ENCODE data around the gene PRADC1. TPM values are rescaled to one million over a fixed set of nuclear protein-coding genes. Genes with fewer than 3 reads are reported as not detected.

PRADC1 gene
- total and polyA plus RNA-seq, 2 donors (not counting 3 experiments of a cell fraction or from before 2014, with no cell fraction given): 19.6 to 32.7 TPM

GRCh38 chr2:73267008-73267407 is 34.0 kb upstream of the PRADC1 start:
- DNase-seq (ENCODE audit: low read depth, low spot score) (no peak), FAIRE-seq (no peak)
- Histone ChIP-seq H3K9ac (replicated peaks; ENCODE audit: extremely low read depth, insufficient read depth, low read length) (no peak overlapping the region), H3K4me2 (ENCODE audit: insufficient read depth, low read length) (no peak overlapping the region), H3K9me1 (replicated peaks; ENCODE audit: control insufficient read depth, extremely low read depth, insufficient read depth, low read length) (no peaks in the 10 kb centered on the region), H3K27ac (ENCODE audit: insufficient read depth, low read depth, low read length) (no peak overlapping the region), H3K9me3 (replicated peaks; ENCODE audit: control insufficient read depth, insufficient read depth, low read length) (no peaks in the 10 kb centered on the region), H3K4me3 (replicated peaks in 1 of 3; ENCODE audit: insufficient read depth in 1 of 3, low read depth in 1 of 3, low read length in 3 of 3) (no peak overlapping the region), H3K4me1 (ENCODE audit: control insufficient read depth, extremely low read depth, insufficient read depth, low read length) (no peaks in the 10 kb centered on the region), H4K20me1 (replicated peaks; ENCODE audit: control insufficient read depth, extremely low read depth, insufficient read depth, low read length) (no peaks in the 10 kb centered on the region), H3K36me3 (ENCODE audit: control insufficient read depth in 2 of 2, extremely low read depth in 1 of 2, insufficient read depth in 2 of 2, low read length in 2 of 2) (no peaks in the 10 kb centered on the region), H3K27me3 (ENCODE audit: control insufficient read depth in 2 of 2, insufficient read depth in 2 of 2, low read length in 2 of 2) (peaks cover 38 to 44% of the 10 kb centered on the region in 2 experiments), H2AFZ (ENCODE audit: low read depth, low read length) (no peak overlapping the region), H3K79me2 (ENCODE audit: control insufficient read depth, insufficient read depth, low read length) (no peaks in the 10 kb centered on the region)
- CTCF ChIA-PET: no interaction called here
- POLR2A ChIA-PET: no interaction called here
- BruUV-seq (replicated peaks): no TSS peak
- intact Hi-C loops (cut with micrococcal nuclease): no loop called here
- dilution Hi-C loops (cut with MboI; ENCODE audit: extremely low pct_ligation_motif_present, low sequenced_read_pairs): no loop called here
- no peak for TF ChIP-seq EZH2 (IDR thresholded peaks at IDR 0.05; ENCODE audit: borderline replicate concordance, low read depth, low read length, severe bottlenecking)
- TF ChIP-seq MYC (IDR thresholded peaks at IDR 0.05; ENCODE audit: low read depth, low read length): no peak
- no peak for TF ChIP-seq POLR2A (IDR thresholded peaks at IDR 0.05; ENCODE audit: low read depth, low read length)
- no peak for TF ChIP-seq CTCF (IDR thresholded peaks at IDR 0.05; ENCODE audit: extremely low read depth in 1 of 2, insufficient read depth in 1 of 2, low read depth in 1 of 2, low read length in 2 of 2)
- TF ChIP-seq MAX (IDR thresholded peaks at IDR 0.05; ENCODE audit: insufficient read depth, insufficient read length): no peak
- no peak for TF ChIP-seq FOS (IDR thresholded peaks at IDR 0.05; ENCODE audit: borderline replicate concordance, insufficient read depth, low read length)
